Breast epithelium (tissue), 3 donors: ENCODE results near the gene PAPSS2.

Experiments
- CTCF ChIP-seq, 3 donors: fragments of 450-650 bp; IDR thresholded peaks; one replicate each; pipeline ENCODE4 v1.5.1; 2016 to 2017; ENCODE audit warnings: antibody characterized with exemption in 3 of 3, mild to moderate bottlenecking in 3 of 3, moderate library complexity in 3 of 3
- POLR2A ChIP-seq: fragments of 450-650 bp; IDR thresholded peaks from one replicate; pipeline ENCODE4 v1.6.1; 2016; ENCODE audit warnings: antibody characterized with exemption, mild to moderate bottlenecking, moderate library complexity

GRCh38 chr10:87764072-87764934 is 104.6 kb downstream of the PAPSS2 start:
- TF ChIP-seq CTCF (IDR thresholded peaks at IDR 0.05), result no peak
- TF ChIP-seq POLR2A, result no peak
